DMS53 treated with DMSO at 0.1 percent for 48 hours (cell line): ENCODE data around the gene PPP1R12B.
"Not testable (repeated sequence)": the region's sequence is repeated elsewhere in the genome, so short reads cannot be mapped to it uniquely, and the experiment has no call there.

Experiments
- DNase-seq: peaks from one replicate; lab custom pipeline; 2025; ENCODE audit not compliant: unreplicated experiment; lab: John Stamatoyannopoulos, UW

PPP1R12B gene

GRCh38 chr1:202597090-202597761 is 248.7 kb downstream of the PPP1R12B start:
- no peak for DNase-seq

GRCh38 chr1:202599669-202600431 is 251.4 kb downstream of the PPP1R12B start:
- DNase-seq = peak; percentile 69

- no peak for DNase-seq
Measured at GRCh38 chr1:202600432-202601041, 252.0 kb downstream of the PPP1R12B start.

GRCh38 chr1:202603435-202603834 is 254.9 kb downstream of the PPP1R12B start:
- no peak for DNase-seq

- no peak for DNase-seq
Measured at GRCh38 chr1:202605515-202605914, 257.0 kb downstream of the PPP1R12B start.

- DNase-seq = not testable (repeated sequence)
Measured at GRCh38 chr1:202612036-202612435, 263.5 kb downstream of the PPP1R12B start.

- no peak for DNase-seq
Measured at GRCh38 chr1:202613571-202613970, 265.1 kb downstream of the PPP1R12B start.

- DNase-seq = not testable (repeated sequence)
Measured at GRCh38 chr1:202614363-202615207, 266.1 kb downstream of the PPP1R12B start.

GRCh38 chr1:202615208-202615500 is 266.7 kb downstream of the PPP1R12B start:
- DNase-seq = not testable (repeated sequence)

- no peak for DNase-seq
Measured at GRCh38 chr1:202615501-202616354, 267.2 kb downstream of the PPP1R12B start.

- DNase-seq = no peak
Measured at GRCh38 chr1:202616355-202616915, 267.9 kb downstream of the PPP1R12B start.

- not testable (repeated sequence) for DNase-seq
Measured at GRCh38 chr1:202619012-202619411, 270.5 kb downstream of the PPP1R12B start.

GRCh38 chr1:202619505-202619904 is 271.0 kb downstream of the PPP1R12B start:
- no peak for DNase-seq

- not testable (repeated sequence) for DNase-seq
Measured at GRCh38 chr1:202620036-202620435, 271.5 kb downstream of the PPP1R12B start.

- DNase-seq = no peak
Measured at GRCh38 chr1:202621446-202621845, 272.9 kb downstream of the PPP1R12B start.

- no peak for DNase-seq
Measured at GRCh38 chr1:202622388-202622787, 273.9 kb downstream of the PPP1R12B start.

GRCh38 chr1:202623075-202623474 is 274.6 kb downstream of the PPP1R12B start:
- DNase-seq = no peak

- DNase-seq = not testable (repeated sequence)
Measured at GRCh38 chr1:202623476-202623875, 275.0 kb downstream of the PPP1R12B start.

- DNase-seq = no peak
Measured at GRCh38 chr1:202624088-202624780, 275.7 kb downstream of the PPP1R12B start.

- DNase-seq = no peak
Measured at GRCh38 chr1:202624781-202625108, 276.2 kb downstream of the PPP1R12B start.
